Measurements from ENCODE around the gene GLIPR2.
"Not testable (repeated sequence)": the region's sequence is repeated elsewhere in the genome, so short reads cannot be mapped to it uniquely, and the experiment has no call there.

Gene GLIPR2
- total RNA-seq = 47.8 to 73.5 (median 62.7) reads per million in 3 donors

- peak within 1 kb of the TSS; percentile 91 for H3K4me3 ChIP-seq (ENCODE audit: insufficient read depth, low read depth, low read length, poor library complexity, severe bottlenecking)
- peak within 1 kb of the TSS; percentile 80 for H3K27ac ChIP-seq (ENCODE audit: insufficient read depth, low read length, poor library complexity, severe bottlenecking)
- H3K27me3 ChIP-seq (replicated peaks; ENCODE audit: control insufficient read depth, insufficient read depth, low read length, poor library complexity, severe bottlenecking) = no peaks in the 10 kb centered on the region
- DNase-seq = peak; percentile 60 to 71 (median 70)
- peaks cover 47% of the 10 kb centered on the region for H3K4me1 ChIP-seq (ENCODE audit: control insufficient read depth, insufficient read depth, low read length, poor library complexity, severe bottlenecking)
- H3K9me3 ChIP-seq (ENCODE audit: control insufficient read depth, low read length) = no peaks in the 10 kb centered on the region
- H3K36me3 ChIP-seq (ENCODE audit: control insufficient read depth, insufficient read depth, low read length) = no peaks in the 10 kb centered on the region
Observed at GRCh38 chr9:36136272-36136893, at the start of gene GLIPR2. GLIPR2 (plus strand) TSS chr9:36136733; CDS start chr9:36136779, 46 bp downstream.

GRCh38 chr9:36087054-36087453 lies 49.5 kb upstream of the GLIPR2 start:
- not testable (repeated sequence) for H3K27ac ChIP-seq (ENCODE audit: insufficient read depth, low read length, poor library complexity, severe bottlenecking); H3K4me3 ChIP-seq (ENCODE audit: insufficient read depth, low read depth, low read length, poor library complexity, severe bottlenecking); H3K4me1 ChIP-seq (ENCODE audit: control insufficient read depth, insufficient read depth, low read length, poor library complexity, severe bottlenecking); H3K27me3 ChIP-seq (replicated peaks; ENCODE audit: control insufficient read depth, insufficient read depth, low read length, poor library complexity, severe bottlenecking); H3K9me3 ChIP-seq (ENCODE audit: control insufficient read depth, low read length); DNase-seq; H3K36me3 ChIP-seq (ENCODE audit: control insufficient read depth, insufficient read depth, low read length)

GRCh38 chr9:36088020-36088419 lies 48.5 kb upstream of the GLIPR2 start:
- Histone ChIP-seq H3K27me3 (replicated peaks; ENCODE audit: control insufficient read depth, insufficient read depth, low read length, poor library complexity, severe bottlenecking) (no peaks in the 10 kb centered on the region), H3K4me1 (ENCODE audit: control insufficient read depth, insufficient read depth, low read length, poor library complexity, severe bottlenecking) (no peaks in the 10 kb centered on the region), H3K27ac (ENCODE audit: insufficient read depth, low read length, poor library complexity, severe bottlenecking) (no peak overlapping the region), H3K36me3 (ENCODE audit: control insufficient read depth, insufficient read depth, low read length) (peaks cover under 1% of the 10 kb centered on the region), H3K9me3 (ENCODE audit: control insufficient read depth, low read length) (no peaks in the 10 kb centered on the region), H3K4me3 (ENCODE audit: insufficient read depth, low read depth, low read length, poor library complexity, severe bottlenecking) (no peak overlapping the region)
- DNase-seq = no peak

- Histone ChIP-seq H3K36me3 (ENCODE audit: control insufficient read depth, insufficient read depth, low read length) (no peaks in the 10 kb centered on the region), H3K4me1 (ENCODE audit: control insufficient read depth, insufficient read depth, low read length, poor library complexity, severe bottlenecking) (no peaks in the 10 kb centered on the region), H3K9me3 (ENCODE audit: control insufficient read depth, low read length) (no peaks in the 10 kb centered on the region), H3K27ac (ENCODE audit: insufficient read depth, low read length, poor library complexity, severe bottlenecking) (no peak overlapping the region), H3K27me3 (replicated peaks; ENCODE audit: control insufficient read depth, insufficient read depth, low read length, poor library complexity, severe bottlenecking) (no peaks in the 10 kb centered on the region), H3K4me3 (ENCODE audit: insufficient read depth, low read depth, low read length, poor library complexity, severe bottlenecking) (no peak overlapping the region)
- no peak for DNase-seq
Observed at GRCh38 chr9:36091026-36091953, 45.2 kb upstream of the GLIPR2 start.

GRCh38 chr9:36092014-36092413 lies 44.5 kb upstream of the GLIPR2 start:
- Histone ChIP-seq H3K27ac (ENCODE audit: insufficient read depth, low read length, poor library complexity, severe bottlenecking) (no peak overlapping the region), H3K36me3 (ENCODE audit: control insufficient read depth, insufficient read depth, low read length) (no peaks in the 10 kb centered on the region), H3K27me3 (replicated peaks; ENCODE audit: control insufficient read depth, insufficient read depth, low read length, poor library complexity, severe bottlenecking) (no peaks in the 10 kb centered on the region), H3K4me1 (ENCODE audit: control insufficient read depth, insufficient read depth, low read length, poor library complexity, severe bottlenecking) (no peaks in the 10 kb centered on the region), H3K4me3 (ENCODE audit: insufficient read depth, low read depth, low read length, poor library complexity, severe bottlenecking) (no peak overlapping the region), H3K9me3 (ENCODE audit: control insufficient read depth, low read length) (no peaks in the 10 kb centered on the region)
- no peak for DNase-seq

GRCh38 chr9:36092509-36093215 lies 43.9 kb upstream of the GLIPR2 start:
- no peak for DNase-seq
- Histone ChIP-seq H3K36me3 (ENCODE audit: control insufficient read depth, insufficient read depth, low read length) (no peaks in the 10 kb centered on the region), H3K4me1 (ENCODE audit: control insufficient read depth, insufficient read depth, low read length, poor library complexity, severe bottlenecking) (no peaks in the 10 kb centered on the region), H3K27me3 (replicated peaks; ENCODE audit: control insufficient read depth, insufficient read depth, low read length, poor library complexity, severe bottlenecking) (no peaks in the 10 kb centered on the region), H3K27ac (ENCODE audit: insufficient read depth, low read length, poor library complexity, severe bottlenecking) (no peak overlapping the region), H3K4me3 (ENCODE audit: insufficient read depth, low read depth, low read length, poor library complexity, severe bottlenecking) (no peak overlapping the region), H3K9me3 (ENCODE audit: control insufficient read depth, low read length) (no peaks in the 10 kb centered on the region)

- H3K4me3 ChIP-seq (ENCODE audit: insufficient read depth, low read depth, low read length, poor library complexity, severe bottlenecking) = no peak overlapping the region
- H3K9me3 ChIP-seq (ENCODE audit: control insufficient read depth, low read length) = no peaks in the 10 kb centered on the region
- no peak overlapping the region for H3K27ac ChIP-seq (ENCODE audit: insufficient read depth, low read length, poor library complexity, severe bottlenecking)
- H3K36me3 ChIP-seq (ENCODE audit: control insufficient read depth, insufficient read depth, low read length) = no peaks in the 10 kb centered on the region
- DNase-seq = no peak
- H3K4me1 ChIP-seq (ENCODE audit: control insufficient read depth, insufficient read depth, low read length, poor library complexity, severe bottlenecking) = no peaks in the 10 kb centered on the region
- H3K27me3 ChIP-seq (replicated peaks; ENCODE audit: control insufficient read depth, insufficient read depth, low read length, poor library complexity, severe bottlenecking) = no peaks in the 10 kb centered on the region
Observed at GRCh38 chr9:36093384-36093783, 43.1 kb upstream of the GLIPR2 start.

- no peaks in the 10 kb centered on the region for H3K9me3 ChIP-seq (ENCODE audit: control insufficient read depth, low read length)
Observed at GRCh38 chr9:36099718-36100117, 36.8 kb upstream of the GLIPR2 start.

GRCh38 chr9:36100532-36100931 lies 36.0 kb upstream of the GLIPR2 start:
- no peaks in the 10 kb centered on the region for H3K4me1 ChIP-seq (ENCODE audit: control insufficient read depth, insufficient read depth, low read length, poor library complexity, severe bottlenecking)
- no peak for DNase-seq
- no peaks in the 10 kb centered on the region for H3K27me3 ChIP-seq (replicated peaks; ENCODE audit: control insufficient read depth, insufficient read depth, low read length, poor library complexity, severe bottlenecking)
- no peaks in the 10 kb centered on the region for H3K36me3 ChIP-seq (ENCODE audit: control insufficient read depth, insufficient read depth, low read length)
- no peak overlapping the region for H3K27ac ChIP-seq (ENCODE audit: insufficient read depth, low read length, poor library complexity, severe bottlenecking)
- H3K4me3 ChIP-seq (ENCODE audit: insufficient read depth, low read depth, low read length, poor library complexity, severe bottlenecking) = no peak overlapping the region
- H3K9me3 ChIP-seq (ENCODE audit: control insufficient read depth, low read length) = no peaks in the 10 kb centered on the region

More at GRCh38 chr9:36099718-36100117, 36.8 kb upstream of the GLIPR2 start:
- H3K4me1 ChIP-seq (ENCODE audit: control insufficient read depth, insufficient read depth, low read length, poor library complexity, severe bottlenecking) = no peaks in the 10 kb centered on the region
- no peaks in the 10 kb centered on the region for H3K27me3 ChIP-seq (replicated peaks; ENCODE audit: control insufficient read depth, insufficient read depth, low read length, poor library complexity, severe bottlenecking)
- no peak overlapping the region for H3K4me3 ChIP-seq (ENCODE audit: insufficient read depth, low read depth, low read length, poor library complexity, severe bottlenecking)
- H3K27ac ChIP-seq (ENCODE audit: insufficient read depth, low read length, poor library complexity, severe bottlenecking) = no peak overlapping the region
- DNase-seq = no peak
- no peaks in the 10 kb centered on the region for H3K36me3 ChIP-seq (ENCODE audit: control insufficient read depth, insufficient read depth, low read length)
